Epithelial cell of proximal tubule (primary cell): ENCODE measurements around the gene PRODH2. TPM values are rescaled to one million over a fixed set of nuclear protein-coding genes. Genes with fewer than 3 reads are reported as not detected.

Experiments used
- DNase-seq: peaks from one replicate; pipeline ENCODE4 v3.0.0-alpha.2; 2011; ENCODE audit warnings: low read depth
- H3K4me3 ChIP-seq: 2 replicates; pipeline ENCODE4 v1.5.1; 2011; ENCODE audit warnings: low read depth, mild to moderate bottlenecking, low read length
- CTCF ChIP-seq: conservative IDR thresholded peaks from 2 replicates; pipeline ENCODE4 v1.5.1; 2012; ENCODE audit warnings: low read depth, mild to moderate bottlenecking, low read length
- total RNA-seq: library from RNA; depleted of rRNA; stranded (reverse); fragments of >200 nt; gene quantifications from 2 replicates; pipeline ENCODE4 v1.2.3, GENCODE V29; 2015

The PRODH2 gene
- total RNA-seq, 1 donor from 2014 or later = not detected

- DNase-seq = no peak
- no peak for TF ChIP-seq CTCF
Measured at GRCh38 chr19:35789195-35789977, 23.3 kb downstream of the PRODH2 start.

GRCh38 chr19:35788205-35788960, 24.3 kb downstream of the PRODH2 start:
- TF ChIP-seq CTCF = no peak
- DNase-seq = no peak
- no peak overlapping the region for H3K4me3 ChIP-seq

More at GRCh38 chr19:35789195-35789977, 23.3 kb downstream of the PRODH2 start:
- no peak overlapping the region for H3K4me3 ChIP-seq

- H3K4me3 ChIP-seq = no peak overlapping the region
- no peak for DNase-seq
- TF ChIP-seq CTCF = no peak
Measured at GRCh38 chr19:35787227-35787799, 25.3 kb downstream of the PRODH2 start.

GRCh38 chr19:35786299-35787160, 26.1 kb downstream of the PRODH2 start:
- no peak for DNase-seq
- no peak for TF ChIP-seq CTCF
- H3K4me3 ChIP-seq = no peak overlapping the region

GRCh38 chr19:35785339-35785627, 27.4 kb downstream of the PRODH2 start:
- H3K4me3 ChIP-seq = no peak overlapping the region
- no peak for TF ChIP-seq CTCF
- DNase-seq = no peak

- TF ChIP-seq CTCF = no peak
- H3K4me3 ChIP-seq = no peak overlapping the region
- no peak for DNase-seq
Measured at GRCh38 chr19:35784503-35785338, 27.9 kb downstream of the PRODH2 start.
